Adrenal gland (tissue), 5 donors: ENCODE data around the gene DYRK3.

Source experiments
- CTCF ChIP-seq, 6 experiments: fragments of 450-650 bp in 4 of 6; fragments of 200-600 bp in 2 of 6; sonication (generic) in 1 of 6; IDR thresholded peaks; 1 replicate in 5 of 6; 2 replicates in 1 of 6; pipeline versions ENCODE4 v1.5.1 to v1.8.0; 2016 to 2021; ENCODE audit warnings: antibody characterized with exemption in 6 of 6, mild to moderate bottlenecking in 2 of 6, moderate library complexity in 1 of 6
- POLR2A ChIP-seq, 2 donors: fragments of 450-650 bp; IDR thresholded peaks; one replicate each; pipeline ENCODE4 v1.6.1; 2017; ENCODE audit warnings: antibody characterized with exemption in 2 of 2, mild to moderate bottlenecking in 2 of 2, moderate library complexity in 1 of 2
- donor health status: DM: no; HTN: no; CAD: no.

- TF ChIP-seq CTCF (IDR thresholded peaks at IDR 0.05) (no peak), POLR2A (IDR thresholded peaks at IDR 0.05) (no peak)
These were observed 33.6 kb downstream of the DYRK3 start for GRCh38 chr1:206668874-206669410.
